Fibroblast of skin of abdomen (primary cell): Measurements from ENCODE around the gene TBC1D3C. TPM values are rescaled to one million over a fixed set of nuclear protein-coding genes. Genes with fewer than 3 reads are reported as not detected.
"Not testable (repeated sequence)": the region's sequence is repeated elsewhere in the genome, so short reads cannot be mapped to it uniquely, and the experiment has no call there.

Experiments used
- DNase-seq: peaks from one replicate; pipeline ENCODE4 v3.0.0-alpha.2; 2013
- polyA plus RNA-seq, 2 experiments: library from polyadenylated mRNA; unstranded; fragments of 120-200 nt; gene quantifications; one replicate each; pipeline ENCODE4 v1.2.1, GENCODE V29; 2013; ENCODE audit not compliant: insufficient read length in 2 of 2

The TBC1D3C gene
- not detected for polyA plus RNA-seq (2013, experiment 1 of 2; ENCODE audit: insufficient read length)
- polyA plus RNA-seq (2013, experiment 2 of 2; ENCODE audit: insufficient read length), result not detected

GRCh38 chr17:38068534-38068933 lies at the start of gene TBC1D3C:
TBC1D3C (minus strand) TSS chr17:38068634; CDS start chr17:38067066, 1,568 bp downstream.
- not testable (repeated sequence) for DNase-seq

- DNase-seq, result not testable (repeated sequence)
Observed at GRCh38 chr17:38099262-38099661, 30.8 kb upstream of the TBC1D3C start.

- not testable (repeated sequence) for DNase-seq
Observed at GRCh38 chr17:38094059-38094694, 25.7 kb upstream of the TBC1D3C start.

GRCh38 chr17:38088120-38088519 lies 19.7 kb upstream of the TBC1D3C start:
- DNase-seq, result not testable (repeated sequence)

- not testable (repeated sequence) for DNase-seq
Observed at GRCh38 chr17:38087344-38087743, 18.9 kb upstream of the TBC1D3C start.
